ENCODE results near the gene SGO2.

GRCh38 chr2:200591308-200591707 is 65.3 kb downstream of the SGO2 start:
- TF ChIP-seq POLR2A (IDR thresholded peaks at IDR 0.05), result no peak
- TF ChIP-seq, protein P1, sequence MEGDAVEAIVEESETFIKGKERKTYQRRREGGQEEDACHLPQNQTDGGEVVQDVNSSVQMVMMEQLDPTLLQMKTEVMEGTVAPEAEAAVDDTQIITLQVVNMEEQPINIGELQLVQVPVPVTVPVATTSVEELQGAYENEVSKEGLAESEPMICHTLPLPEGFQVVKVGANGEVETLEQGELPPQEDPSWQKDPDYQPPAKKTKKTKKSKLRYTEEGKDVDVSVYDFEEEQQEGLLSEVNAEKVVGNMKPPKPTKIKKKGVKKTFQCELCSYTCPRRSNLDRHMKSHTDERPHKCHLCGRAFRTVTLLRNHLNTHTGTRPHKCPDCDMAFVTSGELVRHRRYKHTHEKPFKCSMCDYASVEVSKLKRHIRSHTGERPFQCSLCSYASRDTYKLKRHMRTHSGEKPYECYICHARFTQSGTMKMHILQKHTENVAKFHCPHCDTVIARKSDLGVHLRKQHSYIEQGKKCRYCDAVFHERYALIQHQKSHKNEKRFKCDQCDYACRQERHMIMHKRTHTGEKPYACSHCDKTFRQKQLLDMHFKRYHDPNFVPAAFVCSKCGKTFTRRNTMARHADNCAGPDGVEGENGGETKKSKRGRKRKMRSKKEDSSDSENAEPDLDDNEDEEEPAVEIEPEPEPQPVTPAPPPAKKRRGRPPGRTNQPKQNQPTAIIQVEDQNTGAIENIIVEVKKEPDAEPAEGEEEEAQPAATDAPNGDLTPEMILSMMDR (IDR thresholded peaks at IDR 0.05), result no peak
